ENCODE results near the gene KCND2. TPM values are rescaled to one million over a fixed set of nuclear protein-coding genes. Genes with fewer than 3 reads are reported as not detected.

Gene KCND2
- total and polyA plus RNA-seq, 2 of the 4 experiments (the other 2 are of a cell fraction), result under 0.01 TPM; not detected in 1

GRCh38 chr7:120665068-120665467, 392.1 kb downstream of the KCND2 start:
- H2BK120ac ChIP-seq (ENCODE audit: low read depth, low read length), result no peak overlapping the region
- no peak overlapping the region for H3K14ac ChIP-seq (replicated peaks; ENCODE audit: low read depth, low read length)
- no peaks in the 10 kb centered on the region for H4K20me1 ChIP-seq (ENCODE audit: insufficient read depth, low read length)
- DNase-seq (no peak), ATAC-seq (ENCODE audit: low read depth) (no peak)
- no peak overlapping the region for H3K27ac ChIP-seq (ENCODE audit: insufficient read depth, low read length)
- dilution Hi-C loops (cut with HindIII; ENCODE audit: low sequenced_read_pairs, unreplicated experiment), result no loop called here
- TF ChIP-seq RCOR1 (IDR thresholded peaks at IDR 0.05; ENCODE audit: insufficient replicate concordance, low read length) (no peak), POLR2A (IDR thresholded peaks at IDR 0.05; ENCODE audit: low read depth, low read length) (no peak), MXI1 (IDR thresholded peaks at IDR 0.05; ENCODE audit: borderline replicate concordance, low read depth, low read length) (no peak), CEBPB (IDR thresholded peaks at IDR 0.05; ENCODE audit: low read depth, low read length) (no peak), RAD21 (IDR thresholded peaks at IDR 0.05; ENCODE audit: low read length) (no peak), MAFK (IDR thresholded peaks at IDR 0.05; ENCODE audit: low read depth, low read length) (no peak), NFE2L2 (IDR thresholded peaks at IDR 0.05; ENCODE audit: low read depth, low read length) (no peak)
- H3K18ac ChIP-seq (ENCODE audit: low read depth, low read length), result no peak overlapping the region
- BruUV-seq (replicated peaks), result no TSS peak
- ChIA-PET CTCF (no interaction called here), POLR2A (ENCODE audit: unreplicated experiment) (no interaction called here)
- H3K27me3 ChIP-seq (ENCODE audit: control insufficient read depth, insufficient read depth, low read length), result no peaks in the 10 kb centered on the region
- no peak overlapping the region for H4K5ac ChIP-seq (ENCODE audit: low read depth, low read length)
- H2AK5ac ChIP-seq (ENCODE audit: low read depth, low read length), result no peak overlapping the region
- no peak overlapping the region for H3K4me3 ChIP-seq (ENCODE audit: insufficient read depth, low read depth, low read length)
- in situ Hi-C loops (cut with MboI; ENCODE audit: low sequenced_read_pairs), result no loop called here
- H3K9ac ChIP-seq (ENCODE audit: low read depth, low read length), result no peak overlapping the region
- no peak overlapping the region for H4K91ac ChIP-seq (ENCODE audit: insufficient read depth, low read depth, low read length)
- H4K8ac ChIP-seq (ENCODE audit: low read depth in 2 of 2, low read length in 2 of 2), result no peak overlapping the region
- no peaks in the 10 kb centered on the region for H3K9me1 ChIP-seq (ENCODE audit: insufficient read depth, low read length)
- no peak overlapping the region for H2BK15ac ChIP-seq (ENCODE audit: low read depth, low read length)
- H3K36me3 ChIP-seq (ENCODE audit: control insufficient read depth, insufficient read depth, low read length), result no peaks in the 10 kb centered on the region
- H2BK20ac ChIP-seq (ENCODE audit: low read depth, low read length), result no peak overlapping the region
- H3K56ac ChIP-seq (ENCODE audit: extremely low read depth, insufficient read depth, low read length), result no peak overlapping the region
- H3K4me1 ChIP-seq (ENCODE audit: control insufficient read depth, insufficient read depth, low read length), result no peaks in the 10 kb centered on the region
- WGBS, 2 experiments (ENCODE audit: extremely low coverage in 2 of 2, insufficient read length in 1 of 2), result no CpG with 5 or more reads among the region's 1 CpG
- intact Hi-C loops (cut with micrococcal nuclease), result no loop called here
- no peak overlapping the region for H3K4ac ChIP-seq (ENCODE audit: low read depth, low read length)
- no peak overlapping the region for H2BK5ac ChIP-seq (ENCODE audit: low read depth, low read length, poor library complexity, severe bottlenecking)
- no peaks in the 10 kb centered on the region for H3K79me1 ChIP-seq (ENCODE audit: low read depth in 1 of 2, low read length in 2 of 2)
- H3K4me2 ChIP-seq (ENCODE audit: low read depth, low read length), result no peak overlapping the region
- H2AFZ ChIP-seq (replicated peaks; ENCODE audit: low read length, poor library complexity), result no peak overlapping the region
- H3K23ac ChIP-seq (ENCODE audit: low read depth, low read length), result no peak overlapping the region
- no peaks in the 10 kb centered on the region for H3K9me3 ChIP-seq (ENCODE audit: control insufficient read depth, insufficient read depth, low read length)
- no peak overlapping the region for H2AK9ac ChIP-seq (replicated peaks; ENCODE audit: low read depth, low read length, poor library complexity)
